ENCODE data around the gene REM2.

The REM2 gene, protein sequence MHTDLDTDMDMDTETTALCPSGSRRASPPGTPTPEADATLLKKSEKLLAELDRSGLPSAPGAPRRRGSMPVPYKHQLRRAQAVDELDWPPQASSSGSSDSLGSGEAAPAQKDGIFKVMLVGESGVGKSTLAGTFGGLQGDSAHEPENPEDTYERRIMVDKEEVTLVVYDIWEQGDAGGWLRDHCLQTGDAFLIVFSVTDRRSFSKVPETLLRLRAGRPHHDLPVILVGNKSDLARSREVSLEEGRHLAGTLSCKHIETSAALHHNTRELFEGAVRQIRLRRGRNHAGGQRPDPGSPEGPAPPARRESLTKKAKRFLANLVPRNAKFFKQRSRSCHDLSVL

DNA sequence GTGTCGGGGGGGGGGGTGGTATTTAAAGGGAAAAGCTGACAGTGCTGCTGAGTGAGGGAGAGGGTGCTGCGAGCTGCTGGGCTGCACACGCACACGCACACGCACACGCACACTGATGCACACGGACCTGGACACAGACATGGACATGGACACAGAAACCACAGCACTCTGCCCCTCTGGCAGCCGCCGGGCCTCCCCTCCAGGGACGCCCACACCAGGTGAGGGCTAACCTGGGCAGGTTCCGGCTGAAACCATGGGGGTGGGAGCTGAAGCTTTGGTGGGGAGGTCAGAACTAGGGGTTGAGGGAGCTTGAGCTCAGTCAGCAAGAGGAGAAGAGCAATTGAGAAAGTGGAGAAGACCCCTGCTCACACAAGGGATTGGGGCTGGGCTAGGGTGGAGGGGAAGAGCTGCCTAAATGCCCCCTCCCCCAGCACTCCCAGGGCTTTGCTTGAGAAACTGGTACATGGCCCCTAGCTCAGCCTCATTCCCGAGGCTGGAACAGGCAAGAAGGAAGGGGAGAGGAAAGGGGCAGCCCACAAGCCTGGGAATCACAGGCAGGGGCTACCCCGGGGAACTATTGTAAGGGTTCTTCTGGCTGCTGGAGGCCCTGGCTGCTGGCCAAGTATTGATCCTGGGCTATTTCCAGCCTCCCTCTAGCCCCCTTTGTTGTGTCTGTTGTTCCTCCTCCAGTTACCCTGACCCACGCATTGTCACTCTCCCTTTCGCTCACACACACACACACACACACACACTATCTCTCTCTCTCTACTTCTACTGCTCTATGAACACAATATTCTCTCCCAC is at the start of gene REM2:
TSS of gene REM2 (plus strand) at position 50 of the 804 bp plus-strand sequence. CDS start at position 116, 66 bp downstream.
- TF ChIP-seq, protein P1, sequence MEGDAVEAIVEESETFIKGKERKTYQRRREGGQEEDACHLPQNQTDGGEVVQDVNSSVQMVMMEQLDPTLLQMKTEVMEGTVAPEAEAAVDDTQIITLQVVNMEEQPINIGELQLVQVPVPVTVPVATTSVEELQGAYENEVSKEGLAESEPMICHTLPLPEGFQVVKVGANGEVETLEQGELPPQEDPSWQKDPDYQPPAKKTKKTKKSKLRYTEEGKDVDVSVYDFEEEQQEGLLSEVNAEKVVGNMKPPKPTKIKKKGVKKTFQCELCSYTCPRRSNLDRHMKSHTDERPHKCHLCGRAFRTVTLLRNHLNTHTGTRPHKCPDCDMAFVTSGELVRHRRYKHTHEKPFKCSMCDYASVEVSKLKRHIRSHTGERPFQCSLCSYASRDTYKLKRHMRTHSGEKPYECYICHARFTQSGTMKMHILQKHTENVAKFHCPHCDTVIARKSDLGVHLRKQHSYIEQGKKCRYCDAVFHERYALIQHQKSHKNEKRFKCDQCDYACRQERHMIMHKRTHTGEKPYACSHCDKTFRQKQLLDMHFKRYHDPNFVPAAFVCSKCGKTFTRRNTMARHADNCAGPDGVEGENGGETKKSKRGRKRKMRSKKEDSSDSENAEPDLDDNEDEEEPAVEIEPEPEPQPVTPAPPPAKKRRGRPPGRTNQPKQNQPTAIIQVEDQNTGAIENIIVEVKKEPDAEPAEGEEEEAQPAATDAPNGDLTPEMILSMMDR (IDR thresholded peaks at IDR 0.05; ENCODE audit: control extremely low read depth, extremely low read depth, low read depth, missing control alignments), result no peak
- no peak for DNase-seq (ENCODE audit: extremely low spot score)
- POLR2A ChIA-PET, result interaction anchor here (0.6 to 1.6 kb wide), 4 partner anchors 13 to 436 kb away, joined by 3 to 5 read pairs (median 3); partner anchors contain the start of gene DAD1
- CTCF ChIA-PET, result interaction anchor here (0.7 to 12.3 kb wide), 10 partner anchors 8 to 312 kb away, joined by 3 to 196 read pairs (median 10); partner anchors contain the start of genes LRP10 and PRMT5

DNA sequence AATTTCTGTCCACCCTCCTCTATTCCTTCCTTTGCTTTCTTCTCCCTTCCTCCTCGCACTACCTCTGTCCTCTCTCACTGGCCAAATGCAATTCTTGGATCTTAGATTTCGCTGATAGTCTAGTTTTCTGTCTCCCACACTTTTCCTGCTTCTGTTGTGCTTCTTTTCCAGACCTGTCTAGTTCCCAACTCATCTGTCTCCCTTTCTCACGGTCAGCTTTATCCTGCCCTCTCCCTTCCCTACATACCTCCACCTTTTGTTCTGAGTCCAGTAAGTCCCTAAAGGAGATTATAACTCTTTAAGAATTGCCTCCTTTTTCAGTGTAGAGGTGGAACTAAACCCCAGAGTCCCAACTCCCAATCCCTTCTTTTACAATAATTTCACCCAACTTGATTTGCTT is 47.5 kb upstream of the REM2 start:
- no peak for DNase-seq (ENCODE audit: extremely low spot score)
- TF ChIP-seq, protein P1 (IDR thresholded peaks at IDR 0.05; ENCODE audit: control extremely low read depth, extremely low read depth, low read depth, missing control alignments), result no peak
- ChIA-PET POLR2A (no interaction called here), CTCF (interaction anchor here (1.3 to 4.1 kb wide), 8 partner anchors 7 to 265 kb away, joined by 3 to 25 read pairs (median 4); no protein-coding TSS in a partner anchor)

DNA sequence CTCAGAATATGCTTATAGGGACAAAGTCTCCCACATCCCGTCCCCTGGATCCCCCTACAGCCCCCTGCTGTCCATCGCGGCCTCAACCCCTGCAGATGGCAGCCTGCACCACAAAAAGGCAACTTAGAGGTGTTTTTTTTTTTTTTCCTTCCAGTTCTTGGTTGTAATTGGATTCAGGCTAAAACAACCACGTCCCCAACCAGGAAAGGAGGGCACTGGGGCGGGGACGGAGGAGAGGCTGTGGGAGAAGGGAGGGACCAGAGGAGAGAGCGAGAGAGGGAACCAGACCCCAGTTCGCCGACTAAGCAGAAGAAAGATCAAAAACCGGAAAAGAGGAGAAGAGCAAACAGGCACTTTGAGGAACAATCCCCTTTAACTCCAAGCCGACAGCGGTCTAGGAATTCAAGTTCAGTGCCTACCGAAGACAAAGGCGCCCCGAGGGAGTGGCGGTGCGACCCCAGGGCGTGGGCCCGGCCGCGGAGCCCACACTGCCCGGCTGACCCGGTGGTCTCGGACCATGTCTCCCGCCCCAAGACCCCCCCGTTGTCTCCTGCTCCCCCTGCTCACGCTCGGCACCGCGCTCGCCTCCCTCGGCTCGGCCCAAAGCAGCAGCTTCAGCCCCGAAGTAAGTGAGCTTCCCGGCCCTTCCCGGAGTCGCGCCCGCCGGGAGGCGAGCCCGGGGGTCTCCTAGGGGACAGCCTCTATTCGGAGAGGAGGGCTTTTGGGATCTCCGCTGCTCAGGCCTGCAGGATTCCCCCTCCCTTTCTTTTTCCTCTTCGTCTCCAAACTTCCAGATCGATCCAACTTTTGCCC is 46.5 kb upstream of the REM2 start, which contains the start of gene MMP14:
TSS of gene MMP14 (plus strand) at position 285 of the 813 bp plus-strand sequence. CDS start at position 518, 233 bp downstream.
- ChIA-PET POLR2A (no interaction called here), CTCF (interaction anchor here (1.3 to 9.8 kb wide), 7 partner anchors 12 to 448 kb away, joined by 3 to 89 read pairs (median 22); no protein-coding TSS in a partner anchor)
- no peak for DNase-seq (ENCODE audit: extremely low spot score)
- TF ChIP-seq, protein P1 (IDR thresholded peaks at IDR 0.05; ENCODE audit: control extremely low read depth, extremely low read depth, low read depth, missing control alignments), result no peak

DNA sequence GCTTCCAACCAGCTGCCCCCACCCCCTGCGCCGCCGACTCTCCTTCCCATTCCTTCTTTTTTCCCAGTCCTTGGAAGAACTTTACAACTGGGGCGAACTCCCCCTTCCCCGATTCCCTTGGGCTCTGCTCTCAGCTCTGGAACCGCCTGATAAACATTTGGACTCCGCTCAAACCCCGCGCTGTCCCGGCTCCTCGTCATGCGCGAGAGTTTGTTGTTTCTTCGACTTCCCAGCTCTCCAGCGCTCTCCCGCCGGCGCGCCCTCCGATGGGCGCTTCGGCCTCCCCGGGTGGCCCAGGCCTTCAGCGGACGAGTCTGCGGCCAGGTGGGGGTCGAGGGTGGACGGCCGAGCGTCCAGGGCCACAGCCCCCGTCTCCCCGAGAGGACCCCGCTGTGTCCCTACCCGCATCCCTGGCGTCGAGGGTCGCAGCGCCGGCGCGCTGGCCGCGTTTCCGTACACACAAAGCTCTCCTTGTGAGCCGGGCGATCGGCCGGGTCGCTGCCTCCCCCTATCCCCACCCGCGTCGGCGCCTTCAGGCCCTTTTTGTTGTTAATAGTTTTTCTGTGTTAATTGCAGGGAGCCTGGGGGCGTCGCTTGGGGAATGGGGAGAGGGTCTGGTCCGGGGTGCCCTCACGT is 45.8 kb upstream of the REM2 start:
- no peak for DNase-seq (ENCODE audit: extremely low spot score)
- TF ChIP-seq, protein P1 (IDR thresholded peaks at IDR 0.05; ENCODE audit: control extremely low read depth, extremely low read depth, low read depth, missing control alignments), result no peak
- POLR2A ChIA-PET, result no interaction called here
- CTCF ChIA-PET, result interaction anchor here (0.7 to 9.8 kb wide), 7 partner anchors 13 to 449 kb away, joined by 3 to 89 read pairs (median 11); no protein-coding TSS in a partner anchor

DNA sequence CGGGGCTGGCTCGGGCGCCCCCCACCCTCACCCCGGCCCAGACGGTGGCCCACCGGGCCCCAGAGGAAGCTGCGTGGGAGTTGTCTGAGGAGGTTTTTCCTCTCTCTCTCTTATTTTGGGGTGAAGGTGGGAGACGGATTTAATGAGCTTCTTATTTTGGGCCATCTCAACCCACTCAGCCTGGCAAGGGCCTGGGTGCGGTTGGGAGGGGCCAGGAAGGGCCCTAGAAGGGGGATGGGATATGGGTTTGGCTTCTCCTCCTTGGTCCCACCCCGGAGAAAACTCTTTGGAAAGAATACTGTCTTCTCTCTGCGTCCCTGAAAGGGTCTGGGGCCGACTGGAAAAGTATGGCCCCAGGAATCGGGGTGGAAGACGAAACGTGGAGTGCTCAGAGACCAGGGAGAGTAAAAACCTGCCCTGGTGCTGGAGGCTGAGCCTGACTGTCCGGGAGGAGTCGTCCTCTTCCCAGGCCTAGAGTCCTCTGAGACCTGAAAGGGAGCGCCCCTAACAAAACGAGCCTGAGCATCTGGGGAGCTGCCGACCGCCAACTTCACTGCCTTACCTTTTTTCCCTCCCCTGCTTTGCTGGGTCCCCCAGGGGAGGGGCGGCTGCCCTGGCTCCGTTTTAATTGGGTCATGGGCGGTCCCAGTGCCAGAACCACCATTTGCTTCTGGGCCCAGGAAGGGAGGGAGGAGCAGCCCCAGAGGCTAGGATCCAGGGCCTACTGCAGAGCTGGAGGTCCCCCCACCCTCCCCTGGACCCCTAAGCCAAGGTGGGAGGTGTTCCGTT is 45.1 kb upstream of the REM2 start:
- TF ChIP-seq, protein P1 (IDR thresholded peaks at IDR 0.05; ENCODE audit: control extremely low read depth, extremely low read depth, low read depth, missing control alignments), result no peak
- no peak for DNase-seq (ENCODE audit: extremely low spot score)
- POLR2A ChIA-PET, result no interaction called here
- CTCF ChIA-PET, result interaction anchor here (0.7 to 9.8 kb wide), 9 partner anchors 7 to 281 kb away, joined by 3 to 89 read pairs (median 11); partner anchors contain the start of gene LRP10
